Stimulated activated CD4-positive, alpha-beta T cell treated with anti-CD3 and anti-CD28 coated beads, TNF-alpha, amount 100 ng/mL, for 4 hours (primary cell): ENCODE data around the gene NKAIN2.
"Not testable (repeated sequence)": the region's sequence is repeated elsewhere in the genome, so short reads cannot be mapped to it uniquely, and the experiment has no call there.

ENCODE experiments used
- DNase-seq, 3 experiments: peaks; one replicate each; pipeline ENCODE4 v3.0.0-alpha.2; 2020; ENCODE audit warnings: low read depth in 3 of 3

The NKAIN2 gene

DNA sequence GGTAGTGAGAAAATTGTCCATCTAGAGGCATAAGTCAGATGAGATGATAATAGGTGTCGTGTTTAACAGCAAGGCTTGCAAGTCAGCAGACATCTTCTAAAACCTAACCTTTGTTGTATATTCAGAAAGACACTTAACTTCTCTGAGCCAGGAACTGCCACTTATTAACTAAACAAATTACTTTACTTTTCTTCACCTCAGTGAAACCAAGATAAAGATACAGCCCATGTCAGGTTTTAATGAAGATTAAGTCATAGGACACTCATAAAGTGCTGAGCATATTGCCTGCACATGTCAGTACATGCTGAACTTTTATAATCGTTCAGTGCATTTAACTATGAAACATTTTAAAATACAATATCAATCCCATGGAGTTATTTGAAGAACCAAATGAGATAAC is 286.8 kb downstream of the NKAIN2 start:
- no peak for DNase-seq

DNA sequence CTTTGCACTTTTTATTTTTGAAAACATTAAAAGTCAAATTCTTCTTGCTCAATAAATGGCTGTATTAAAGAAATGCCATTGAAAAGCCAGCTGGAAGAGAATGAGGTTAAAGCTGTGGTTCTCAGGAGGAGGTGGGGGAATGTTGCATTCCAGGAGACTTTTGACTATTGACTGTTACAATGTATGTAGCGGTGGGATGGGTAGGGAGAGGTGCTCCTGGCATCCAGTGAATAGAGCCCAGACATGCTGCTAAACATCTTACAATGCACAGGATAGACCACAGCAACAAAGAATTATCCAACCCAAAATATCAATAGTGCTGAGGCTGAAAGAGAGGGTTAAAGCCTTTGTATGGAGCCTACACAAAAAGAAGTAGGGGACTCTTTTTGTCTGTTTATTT is 295.9 kb downstream of the NKAIN2 start:
- no peak for DNase-seq

DNA sequence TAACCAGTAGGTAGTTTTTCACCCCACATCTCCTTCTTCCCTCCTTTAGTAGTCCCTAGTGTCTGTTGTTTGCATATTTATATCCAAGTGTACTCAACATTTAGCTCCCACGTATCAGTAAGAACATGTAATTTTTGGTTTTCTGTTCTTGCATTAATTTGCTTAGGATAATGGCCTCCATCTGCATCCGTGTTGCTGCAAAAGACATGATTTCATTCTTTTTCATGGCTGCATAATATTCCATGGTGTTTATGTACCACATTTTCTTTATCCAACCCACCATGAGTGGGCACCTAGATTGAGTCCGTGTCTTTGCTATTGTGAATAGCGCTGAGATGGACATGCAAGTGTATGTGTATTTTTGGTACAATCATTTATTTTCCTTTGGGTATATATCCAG is 306.8 kb downstream of the NKAIN2 start:
- DNase-seq, result no peak

DNA sequence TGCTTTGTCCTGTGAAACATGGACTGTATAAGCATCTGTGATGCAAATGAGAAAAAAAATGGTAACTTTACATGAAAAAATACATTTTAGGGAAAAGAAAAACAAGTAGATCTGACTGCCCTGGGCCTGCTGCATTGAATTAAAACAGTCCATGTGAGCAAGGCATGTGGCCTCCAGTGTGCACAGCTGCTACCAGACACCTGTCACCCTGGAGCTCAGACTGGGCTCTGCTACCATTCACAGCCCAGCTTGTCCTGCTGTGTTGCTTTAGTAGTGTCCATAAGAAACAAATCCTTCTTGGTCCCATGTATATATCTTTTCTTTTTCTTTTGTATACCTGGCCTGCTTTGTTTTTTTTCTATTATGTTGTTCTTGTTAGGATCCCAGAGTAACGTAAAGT is 315.9 kb downstream of the NKAIN2 start:
- no peak for DNase-seq

DNA sequence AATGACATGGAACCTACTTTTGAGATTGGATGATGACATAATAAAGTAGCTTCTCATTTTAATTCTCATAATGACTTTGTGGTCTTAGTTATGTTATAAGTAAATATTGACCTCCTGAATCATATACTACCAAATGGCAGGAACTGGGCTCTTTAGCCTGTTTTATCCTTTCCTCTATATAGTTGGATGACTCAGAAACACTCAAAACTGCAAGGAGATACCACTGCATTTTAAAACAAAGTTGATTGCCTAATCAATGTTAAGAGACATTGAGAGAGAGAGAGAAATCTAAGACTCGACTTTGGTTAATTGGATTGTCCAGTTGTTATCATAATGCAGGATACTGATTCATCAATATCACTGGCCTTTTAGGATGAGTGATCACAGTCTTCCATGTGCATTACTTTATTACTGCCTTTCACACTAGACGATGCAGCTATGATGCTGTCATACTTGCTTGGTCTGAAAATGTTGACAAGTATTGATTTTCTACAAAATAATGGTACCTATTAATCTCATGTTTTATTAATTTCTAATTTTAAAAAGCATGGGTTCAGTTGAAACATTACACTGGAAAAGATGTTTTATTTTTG is 320.0 kb downstream of the NKAIN2 start:
- DNase-seq, result no peak

DNA sequence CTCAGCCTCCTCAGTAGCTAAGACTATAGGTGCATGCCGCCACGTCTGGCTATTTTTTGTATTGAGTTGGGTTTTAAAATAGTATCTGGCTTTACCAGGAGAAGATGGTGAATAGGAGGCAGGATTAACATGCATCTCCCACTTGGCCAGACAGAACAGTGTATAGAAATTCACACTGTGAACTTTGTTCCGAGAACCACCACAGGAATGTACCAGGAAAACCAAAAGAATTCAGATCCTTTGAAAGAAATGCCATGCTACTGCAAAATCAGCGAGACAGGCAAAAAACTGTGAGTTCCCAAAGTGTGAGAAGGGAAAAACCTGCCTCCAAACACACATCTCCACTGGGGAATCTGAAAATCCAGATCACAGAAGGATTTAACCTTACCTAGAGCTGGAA is 327.6 kb downstream of the NKAIN2 start:
- DNase-seq, result no peak

DNA sequence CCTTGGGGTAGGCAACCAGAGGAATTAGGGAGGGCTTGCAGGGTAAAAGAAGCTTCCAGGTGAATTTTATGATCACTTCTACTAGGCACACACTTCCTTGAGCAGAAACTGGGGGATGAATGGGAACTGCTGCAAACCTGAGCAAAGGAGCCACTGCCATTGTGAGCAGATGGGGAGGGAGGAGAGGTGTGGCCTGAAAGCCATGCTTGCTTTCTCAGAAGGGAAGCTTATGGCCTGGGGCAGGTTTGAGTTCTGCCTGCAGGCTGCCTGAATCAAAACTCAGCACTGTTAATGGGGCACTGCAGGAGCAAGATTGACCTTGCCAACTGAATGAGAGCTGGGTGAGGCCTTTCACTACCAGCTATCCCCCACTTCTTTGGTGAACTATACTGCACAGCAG is 328.1 kb downstream of the NKAIN2 start:
- no peak for DNase-seq

DNA sequence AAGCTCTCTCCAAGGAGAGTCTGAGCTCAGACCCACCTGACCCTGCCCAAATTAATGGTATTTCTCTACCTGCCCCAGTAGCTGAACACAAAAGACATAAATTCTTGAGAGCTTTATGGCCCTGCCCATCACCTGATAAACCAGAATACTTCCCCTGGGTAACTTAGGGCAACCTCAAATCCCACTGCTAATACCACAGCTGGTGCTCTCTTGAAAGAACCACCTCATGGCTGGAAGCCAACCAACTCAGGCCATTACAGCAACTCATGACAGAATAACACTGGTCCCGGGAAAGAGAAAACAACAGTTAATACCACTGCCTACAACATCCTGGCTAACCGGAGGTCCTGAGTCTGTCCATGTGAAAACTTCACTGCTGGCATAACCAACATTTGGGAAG is 328.6 kb downstream of the NKAIN2 start:
- no peak for DNase-seq

DNA sequence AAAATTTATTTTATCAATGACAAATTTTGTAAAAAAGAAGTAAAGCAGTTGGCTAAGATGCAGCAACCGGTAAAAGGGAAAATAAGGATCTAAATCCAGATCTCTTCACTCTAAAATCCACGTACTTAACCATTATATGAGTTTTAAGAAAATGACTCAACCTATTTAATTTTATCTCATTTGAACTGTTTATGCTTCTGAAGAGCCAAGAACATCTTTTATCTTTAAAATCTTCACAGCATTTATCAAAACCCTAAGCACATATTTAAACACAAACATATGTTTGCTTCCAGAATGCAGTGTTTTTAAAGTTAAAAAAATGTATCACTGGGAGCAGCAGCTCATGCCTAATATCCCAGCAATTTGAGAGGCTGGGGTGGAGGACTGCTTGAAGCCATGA is 339.2 kb downstream of the NKAIN2 start:
- no peak for DNase-seq

DNA sequence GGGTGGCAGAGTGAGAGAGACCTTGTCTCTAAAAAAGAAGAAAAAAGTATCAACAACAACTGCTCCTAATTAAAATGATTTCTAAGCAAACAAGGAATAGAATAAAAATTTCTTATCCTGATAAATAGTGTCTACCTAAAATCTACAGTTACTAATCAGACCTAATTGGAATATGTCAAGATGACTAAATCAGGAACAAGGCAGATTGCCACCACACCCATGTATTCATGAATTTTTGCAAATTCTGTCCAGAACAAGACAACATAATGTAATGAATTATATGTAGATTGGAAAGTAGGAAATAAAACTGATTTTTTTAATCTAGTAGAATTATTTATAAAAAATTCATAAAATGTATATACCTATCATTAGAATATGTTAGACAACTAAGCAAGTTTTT is 339.8 kb downstream of the NKAIN2 start:
- DNase-seq, result no peak

DNA sequence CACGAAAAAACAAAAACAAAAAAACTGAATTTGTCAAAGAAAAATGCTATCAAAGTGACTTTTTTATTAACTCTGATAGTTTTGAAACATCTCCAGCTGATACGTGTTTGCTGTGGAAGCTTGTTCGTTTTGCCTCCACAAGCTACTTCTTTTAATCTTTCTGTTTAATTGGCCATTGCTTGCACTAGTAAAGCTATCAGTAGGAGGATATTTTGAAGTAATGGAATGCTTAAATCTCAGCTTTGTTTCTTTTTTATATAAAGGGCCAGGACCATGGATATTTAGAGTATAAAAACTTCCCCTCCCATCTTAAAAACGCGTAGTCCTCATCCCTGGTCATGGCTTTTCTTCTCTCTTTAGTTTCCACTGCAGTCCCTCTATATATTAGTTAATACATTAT is 344.0 kb downstream of the NKAIN2 start:
- DNase-seq, result no peak

DNA sequence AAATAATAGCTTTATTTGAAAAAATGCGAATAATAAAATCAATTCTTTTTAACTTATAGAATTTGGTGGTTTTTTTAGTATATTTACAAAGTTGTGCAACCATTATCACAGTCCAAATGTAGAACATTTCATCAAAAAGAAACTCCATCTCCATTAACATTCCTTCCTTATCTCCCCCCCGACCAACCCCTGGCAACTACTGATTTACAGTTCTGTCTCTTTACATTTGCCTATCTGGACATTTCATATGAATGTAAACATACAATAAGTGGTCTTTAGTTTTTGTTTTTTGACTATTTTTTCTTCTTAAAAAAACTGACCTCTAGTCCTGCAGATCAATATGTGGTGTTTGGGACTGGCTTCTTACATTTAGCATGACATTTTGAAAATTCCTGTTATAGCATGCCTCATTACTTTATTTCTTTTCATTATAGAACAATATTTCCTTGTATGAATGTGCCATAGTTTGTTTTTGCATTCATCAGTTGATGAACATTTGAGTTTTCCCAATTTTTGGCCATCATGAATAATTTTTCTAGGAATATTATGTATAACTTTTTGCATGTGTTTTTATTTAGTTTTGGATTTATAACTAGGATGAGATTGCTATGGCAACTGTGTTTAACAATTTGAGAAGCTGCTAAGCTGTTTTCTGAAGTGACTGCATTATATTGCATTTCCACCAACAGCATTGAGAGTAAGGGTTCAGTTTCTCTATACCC is 344.7 kb downstream of the NKAIN2 start:
- DNase-seq, result no peak

DNA sequence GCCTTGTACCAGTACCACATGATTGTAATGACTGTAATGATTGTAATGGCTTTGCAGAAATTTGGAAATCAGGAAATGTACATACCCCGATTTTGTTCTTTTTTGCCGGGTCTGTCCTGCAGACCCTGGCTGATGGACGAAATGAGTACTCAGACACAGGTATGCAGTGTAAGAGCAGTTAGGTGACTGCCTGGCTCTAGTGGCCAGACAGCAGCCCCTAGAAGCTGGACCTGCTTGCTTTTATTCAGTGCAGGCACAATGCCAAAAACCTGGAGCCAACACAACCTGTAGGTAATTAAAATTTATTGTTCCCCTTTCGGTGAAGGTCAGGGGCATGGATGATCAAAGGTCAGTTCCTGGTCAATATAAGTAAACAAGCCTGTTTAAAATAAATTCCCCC is 346.0 kb downstream of the NKAIN2 start:
- DNase-seq, result no peak

DNA sequence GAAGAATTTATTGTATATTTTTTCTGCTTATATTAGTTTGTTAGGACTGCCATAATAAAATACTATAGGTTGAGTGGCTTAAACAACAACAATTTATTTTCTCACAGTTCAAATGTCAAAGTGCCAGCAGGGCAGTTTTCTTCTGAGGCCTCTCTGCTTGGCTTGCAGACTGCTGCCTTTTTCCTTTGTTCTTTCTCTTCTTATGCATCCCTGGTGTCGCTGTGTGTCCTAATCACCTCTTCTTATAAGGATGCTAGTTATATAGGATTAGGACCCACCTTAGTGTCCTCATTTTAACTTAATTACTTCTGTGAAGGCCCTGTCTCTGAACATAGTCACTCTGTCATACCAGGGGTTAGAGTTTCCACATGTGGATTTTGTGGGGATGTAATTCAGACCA is 354.4 kb downstream of the NKAIN2 start:
- DNase-seq, result no peak

DNA sequence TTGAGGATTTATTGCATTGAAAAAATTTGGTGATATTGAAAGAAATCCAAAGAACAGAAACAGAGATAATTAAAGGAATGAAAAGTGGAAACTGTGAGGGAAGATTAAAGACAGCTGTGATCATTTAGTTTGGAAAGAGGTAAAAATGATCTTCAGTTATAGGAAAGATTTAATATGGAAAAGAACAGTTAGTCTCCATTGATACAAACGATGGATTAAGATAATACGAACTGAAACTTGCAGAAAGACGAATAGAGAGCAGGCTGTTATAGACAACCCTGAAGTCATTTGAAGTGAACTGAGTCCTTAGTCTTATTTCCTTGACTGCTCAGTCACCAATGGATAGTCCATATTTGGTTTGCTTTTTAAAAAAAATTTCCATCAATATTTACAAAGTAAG is 360.0 kb downstream of the NKAIN2 start:
- no peak for DNase-seq

DNA sequence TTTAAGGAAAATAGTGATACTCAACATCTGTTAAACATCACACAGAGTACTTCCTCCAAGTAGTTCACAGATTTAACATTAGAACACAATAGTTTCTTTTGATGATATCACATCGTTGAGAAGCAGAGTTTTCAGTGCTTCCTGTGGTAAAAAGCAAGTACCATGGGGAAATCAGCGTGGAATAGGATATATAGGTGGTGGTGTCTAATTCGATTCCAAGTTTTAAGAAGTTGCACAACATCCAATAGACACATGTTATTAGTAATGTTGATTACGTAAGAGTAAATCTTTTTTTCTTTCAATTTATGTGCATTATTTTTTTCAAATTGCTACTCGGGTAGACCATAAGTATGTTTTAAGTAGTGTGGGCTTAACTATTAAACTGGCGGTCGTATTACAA is 360.7 kb downstream of the NKAIN2 start:
- DNase-seq, result no peak

DNA sequence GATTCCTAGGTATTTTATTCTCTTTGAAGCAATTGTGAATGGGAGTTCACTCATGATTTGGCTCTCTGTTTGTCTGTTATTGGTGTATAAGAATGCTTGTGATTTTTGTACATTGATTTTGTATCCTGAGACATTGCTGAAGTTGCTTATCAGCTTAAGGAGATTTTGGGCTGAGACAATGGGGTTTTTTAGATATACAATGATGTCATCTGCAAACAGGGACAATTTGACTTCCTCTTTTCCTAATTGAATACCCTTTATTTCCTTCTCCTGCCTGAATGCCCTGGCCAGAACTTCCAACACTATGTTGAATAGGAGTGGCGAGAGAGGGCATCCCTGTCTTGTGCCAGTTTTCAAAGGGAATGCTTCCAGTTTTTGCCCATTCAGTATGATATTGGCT is 363.6 kb downstream of the NKAIN2 start:
- not testable (repeated sequence) for DNase-seq

DNA sequence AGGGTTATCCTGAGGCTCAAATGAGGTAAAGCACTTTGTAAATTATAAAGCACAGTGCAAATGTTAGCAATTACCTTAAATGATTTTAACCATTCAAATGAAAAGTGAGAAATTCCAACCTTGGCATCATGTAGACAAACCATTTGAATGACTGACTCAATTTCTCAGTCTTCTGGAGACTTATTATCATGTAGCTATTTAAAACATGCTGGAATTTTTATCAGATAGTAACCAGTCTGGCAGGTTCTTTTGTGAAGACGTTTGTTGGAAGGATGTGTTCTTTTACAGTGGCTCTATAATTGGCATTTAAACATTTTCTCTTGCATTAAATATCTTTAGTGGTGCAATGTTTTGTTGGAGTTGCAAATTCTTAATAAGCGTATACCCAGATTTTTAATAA is 386.6 kb downstream of the NKAIN2 start:
- no peak for DNase-seq

DNA sequence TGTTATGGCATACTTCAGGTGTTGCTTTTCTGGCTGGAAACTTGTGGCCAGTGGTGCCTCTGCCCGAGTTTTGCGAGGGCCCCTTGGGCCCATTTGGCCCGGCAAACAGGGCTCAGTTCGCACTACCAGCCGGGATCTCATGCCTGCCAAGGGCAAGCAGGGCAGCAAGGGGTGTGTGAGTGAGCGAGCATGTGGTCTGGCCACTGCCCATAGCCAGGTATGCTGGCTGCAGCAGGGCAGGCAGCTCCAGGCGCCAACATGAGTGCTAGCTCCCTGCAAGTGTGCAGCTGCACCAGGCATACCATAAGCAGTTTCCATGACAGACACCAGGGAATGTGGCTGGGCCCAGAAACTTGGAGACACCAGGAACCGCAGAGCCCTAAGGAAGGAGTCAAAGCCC is 389.5 kb downstream of the NKAIN2 start:
- no peak for DNase-seq

DNA sequence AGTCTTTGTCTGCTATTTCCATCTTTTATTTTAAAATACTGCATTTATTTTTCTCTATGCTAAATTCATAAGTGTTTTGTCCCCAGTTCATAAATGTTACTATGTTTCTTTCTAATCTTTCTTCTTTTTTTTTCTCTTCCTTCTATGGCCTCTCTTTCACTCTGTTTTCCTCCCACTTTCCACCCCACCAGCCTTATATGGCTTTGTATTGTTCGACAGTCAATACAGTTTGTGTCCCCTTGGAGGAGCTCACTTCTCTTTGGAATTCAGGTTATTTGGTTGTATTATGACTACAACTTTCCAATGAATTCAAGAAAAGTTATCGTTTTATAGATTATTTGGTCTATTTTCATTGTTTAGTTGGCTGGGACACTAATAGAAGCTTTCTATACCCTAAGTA is 393.5 kb downstream of the NKAIN2 start:
- no peak for DNase-seq

DNA sequence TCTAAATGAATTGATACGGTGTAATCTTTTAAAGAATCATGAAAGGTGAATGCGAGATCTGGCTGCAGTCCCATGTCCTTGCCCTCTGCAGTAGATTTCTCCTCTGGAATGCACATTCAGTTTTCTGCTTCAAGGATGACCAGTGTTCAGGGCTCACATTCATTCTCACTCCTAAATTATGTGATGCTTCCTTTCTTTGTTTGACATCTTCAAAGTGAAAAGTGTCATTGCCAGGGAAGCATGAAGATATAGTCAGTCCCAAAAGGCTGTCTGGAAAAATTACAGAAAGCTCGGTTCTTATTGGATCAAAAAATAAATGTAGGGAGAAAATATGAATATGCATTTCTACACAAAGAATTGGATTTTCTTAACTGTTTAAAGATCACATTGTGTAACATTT is 395.6 kb downstream of the NKAIN2 start:
- no peak for DNase-seq

DNA sequence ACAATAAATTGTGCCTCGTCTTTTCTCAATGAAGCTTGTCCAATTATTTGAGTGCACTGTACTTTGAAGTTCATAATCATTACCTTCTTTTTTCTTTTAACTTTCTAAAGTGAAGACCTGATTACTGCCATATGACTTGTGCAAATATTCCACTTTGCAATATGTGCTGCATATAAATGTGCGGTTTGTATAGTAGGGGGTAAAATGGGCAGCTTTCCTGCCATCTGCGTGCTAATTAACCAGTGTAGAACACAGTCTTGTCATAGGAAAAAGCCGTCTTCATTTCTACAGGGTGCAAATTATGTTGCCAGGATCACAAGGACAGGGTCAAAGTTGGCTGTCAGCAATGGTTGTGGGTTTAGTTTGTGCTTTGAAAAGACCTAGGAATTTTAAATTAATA is 397.0 kb downstream of the NKAIN2 start:
- no peak for DNase-seq

DNA sequence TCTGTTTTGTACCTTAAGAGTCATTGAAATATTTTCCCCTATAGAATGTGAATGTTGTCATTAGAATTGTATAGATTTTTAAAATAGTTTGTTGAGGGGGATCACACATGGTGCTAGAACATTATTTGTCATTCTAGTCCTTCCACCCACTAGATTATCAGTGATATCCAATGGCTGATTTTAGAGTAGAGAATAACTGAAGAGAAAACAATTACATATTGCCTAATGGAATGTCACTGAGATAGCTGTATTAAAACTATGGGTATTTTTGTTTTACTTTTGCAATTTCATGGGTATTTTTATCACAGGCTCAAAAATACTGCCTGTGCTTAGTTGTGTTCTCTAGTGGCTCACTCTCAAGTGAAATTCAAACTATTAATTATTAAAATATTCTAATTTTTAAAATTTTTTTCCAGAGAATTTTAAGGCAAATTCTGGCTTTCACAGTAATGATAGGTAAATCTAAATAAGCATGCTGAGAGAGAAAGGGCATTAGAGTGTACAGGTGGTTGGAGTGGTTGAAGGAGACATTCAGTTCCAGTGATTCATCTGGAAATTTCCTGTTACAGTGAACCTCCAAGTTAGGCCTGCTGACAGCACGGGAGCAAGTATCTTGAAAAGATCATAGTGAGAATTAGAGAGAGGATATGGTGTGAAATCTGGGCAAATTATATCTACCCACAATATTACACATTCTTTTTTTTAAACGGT is 399.6 kb downstream of the NKAIN2 start:
- DNase-seq, result no peak

DNA sequence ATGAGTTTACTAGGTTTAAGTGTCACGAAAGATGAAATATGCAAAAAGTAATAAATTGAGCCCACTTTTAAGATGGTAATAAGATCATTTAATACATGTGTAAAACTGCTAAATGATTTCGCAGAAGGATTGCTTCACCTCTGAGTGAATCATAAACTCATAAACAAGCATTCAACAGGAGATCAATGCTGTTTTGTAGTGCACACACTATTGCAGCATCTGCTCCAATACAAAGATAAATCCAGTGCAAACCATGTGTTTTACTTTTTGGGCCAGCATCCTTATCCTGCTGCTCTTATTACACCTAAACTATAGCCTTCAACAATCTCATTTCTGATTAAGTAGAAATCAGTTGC is 400.1 kb downstream of the NKAIN2 start:
- DNase-seq, result no peak
